Left colon (tissue), 2 donors: Measurements from ENCODE around the gene PRDM5. TPM values are rescaled to one million over a fixed set of nuclear protein-coding genes. Genes with fewer than 3 reads are reported as not detected.

ENCODE experiments used
- ATAC-seq: fragments of 200-7000 bp; cut with Tn5 transposase; one replicate; pipeline ENCODE4 v1.9.1; 2020; ENCODE audit warnings: mild to moderate bottlenecking, moderate library complexity
- DNase-seq, 2 donors: peaks; one replicate each; pipeline ENCODE4 v3.0.0-alpha.2; 2020
- intact Hi-C, 2 donors: fragments of 100-400 bp; cut with DNase I in 1 of 2; cut with micrococcal nuclease in 1 of 2; formaldehyde crosslinking; loops; one replicate each; pipeline versions ENCODE4 v1.11.2 to v1.14.0; 2022; cut with DNase I, micrococcal nuclease
- total RNA-seq, 2 donors: library from RNA; stranded (reverse); fragmentation: NEBNext Ultra II Directional; extraction: Animal tissue kit (Norgen Biotek cat#: 25700); gene quantifications; one replicate each; pipeline ENCODE4 v1.2.1, GENCODE V29; 2021
- donor health status: DM: no; HTN: no; CAD: no.
- donor health status: DM: yes; HTN: yes; CAD: no.

The PRDM5 gene
- total RNA-seq, 2 donors from 2014 or later, result 7.0 to 7.4 TPM

DNA sequence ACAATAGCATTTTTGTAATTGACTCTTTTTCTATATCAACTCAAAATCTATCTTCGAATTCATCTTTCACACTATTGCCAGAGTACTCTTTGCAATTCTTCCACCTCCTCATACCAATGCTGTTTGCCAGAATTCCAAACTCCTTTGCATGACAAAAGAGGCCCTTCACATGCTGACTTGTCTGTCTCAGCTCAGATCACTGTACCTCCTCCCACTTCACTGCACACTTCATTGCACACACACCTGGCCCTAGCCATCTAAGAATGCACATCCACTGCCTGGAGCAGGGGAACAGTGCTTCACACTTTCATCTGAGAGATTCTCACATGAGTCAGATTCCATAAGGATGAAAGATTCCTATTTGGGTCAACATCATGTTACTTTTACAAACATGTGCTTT lies 56.5 kb downstream of the PRDM5 start:
- DNase-seq (no peak), ATAC-seq (no peak)
- intact Hi-C loops, result no loop called here

DNA sequence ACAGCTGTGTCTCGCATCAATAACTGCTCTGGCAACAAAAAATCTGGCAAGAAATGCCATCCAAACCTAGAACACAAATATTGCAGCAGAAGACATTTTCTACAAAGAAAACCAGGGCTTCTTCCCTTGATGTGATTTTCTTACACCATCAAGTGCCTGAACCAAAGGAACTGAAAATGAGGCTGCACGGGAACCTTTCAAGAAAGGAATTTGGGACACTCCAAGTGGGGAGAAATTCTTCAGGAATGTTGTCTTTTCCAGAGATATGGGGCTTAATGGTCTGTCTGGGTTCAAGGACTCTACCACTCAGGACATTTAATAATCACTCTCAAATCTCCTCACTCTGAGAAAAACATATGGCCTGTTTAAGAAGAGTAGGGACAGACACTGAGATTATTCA lies 57.6 kb downstream of the PRDM5 start:
- DNase-seq, result no peak
- intact Hi-C loops, result no loop called here
- ATAC-seq, result no peak

DNA sequence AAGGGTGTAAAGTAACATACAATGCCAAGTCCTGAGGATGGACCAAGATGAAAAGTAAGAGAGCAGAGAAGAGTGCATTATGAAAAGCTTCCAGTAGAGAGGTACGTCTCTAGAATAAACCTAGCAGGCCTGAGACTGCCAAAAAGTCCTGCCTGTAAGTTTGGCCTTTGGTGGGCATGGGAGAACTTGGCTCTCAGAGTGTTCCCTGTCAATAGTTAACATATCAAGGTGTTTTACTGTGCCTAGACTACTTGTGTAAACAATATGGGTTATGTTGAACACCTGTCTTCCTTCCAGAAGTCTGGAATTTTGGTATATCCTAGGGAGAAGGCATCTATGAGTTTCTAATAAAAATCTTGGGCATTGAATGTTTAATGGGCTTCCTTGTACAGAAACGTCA lies 60.1 kb downstream of the PRDM5 start:
- no peak for DNase-seq
- peak; percentile 92 for ATAC-seq
- intact Hi-C loops, result no loop called here

DNA sequence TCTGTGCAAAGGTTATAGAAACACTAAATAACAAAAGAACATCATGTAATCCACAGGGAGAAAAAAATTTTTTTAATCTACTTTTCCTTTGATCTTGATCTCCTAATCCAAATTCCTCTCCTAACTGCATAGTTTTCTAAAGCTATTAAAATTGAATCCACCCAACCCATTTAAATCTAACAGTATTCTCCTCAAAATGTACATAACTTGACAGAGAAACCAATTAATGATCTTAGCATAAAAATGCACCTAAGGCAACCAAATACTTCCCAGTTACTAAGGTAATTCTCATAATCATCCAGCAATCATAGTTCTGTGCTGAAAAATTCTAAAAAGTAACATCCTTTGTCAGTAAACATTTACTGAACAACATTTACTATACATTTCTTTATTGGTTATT lies 60.7 kb downstream of the PRDM5 start:
- no peak for ATAC-seq
- intact Hi-C loops, result no loop called here
- no peak for DNase-seq

DNA sequence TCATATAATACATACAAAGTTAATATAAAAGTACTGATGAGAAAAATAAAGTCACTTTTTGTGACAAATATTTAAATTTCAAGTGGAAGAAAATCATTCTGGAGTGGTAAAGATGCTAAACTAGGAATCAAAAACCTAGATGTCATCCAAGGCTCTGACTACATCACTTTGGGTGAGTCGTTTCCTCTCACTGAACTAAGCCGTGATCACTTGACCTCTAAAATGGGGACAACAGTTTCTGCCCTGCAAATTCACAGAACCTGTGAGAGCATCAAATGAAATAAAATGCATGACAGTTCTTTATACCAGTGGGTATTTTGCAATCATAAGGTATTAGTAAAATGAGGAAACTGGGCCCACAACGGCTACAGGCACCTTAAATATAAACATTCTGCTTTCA lies 63.8 kb downstream of the PRDM5 start:
- intact Hi-C loops, result no loop called here
- DNase-seq (no peak), ATAC-seq (no peak)

DNA sequence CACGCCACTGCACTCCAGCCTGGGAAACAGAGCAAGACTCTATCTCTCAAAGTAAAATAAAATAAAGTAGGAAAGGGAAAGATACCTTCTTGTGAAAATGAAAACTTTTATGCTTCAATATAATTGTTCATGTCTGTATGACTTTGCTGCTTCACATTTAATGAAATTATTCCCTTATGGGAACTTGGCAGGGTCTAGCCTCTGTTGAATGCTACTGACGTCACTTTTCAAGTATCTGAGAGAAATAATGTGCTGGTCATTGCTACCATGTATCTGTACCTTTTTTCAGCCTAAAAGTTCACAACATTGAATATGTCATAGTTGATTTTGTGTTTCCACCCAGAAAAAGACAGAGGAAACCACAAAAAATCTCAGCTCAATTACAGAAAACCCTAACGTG lies 65.2 kb downstream of the PRDM5 start:
- DNase-seq (no peak), ATAC-seq (no peak)
- intact Hi-C loops, result no loop called here

DNA sequence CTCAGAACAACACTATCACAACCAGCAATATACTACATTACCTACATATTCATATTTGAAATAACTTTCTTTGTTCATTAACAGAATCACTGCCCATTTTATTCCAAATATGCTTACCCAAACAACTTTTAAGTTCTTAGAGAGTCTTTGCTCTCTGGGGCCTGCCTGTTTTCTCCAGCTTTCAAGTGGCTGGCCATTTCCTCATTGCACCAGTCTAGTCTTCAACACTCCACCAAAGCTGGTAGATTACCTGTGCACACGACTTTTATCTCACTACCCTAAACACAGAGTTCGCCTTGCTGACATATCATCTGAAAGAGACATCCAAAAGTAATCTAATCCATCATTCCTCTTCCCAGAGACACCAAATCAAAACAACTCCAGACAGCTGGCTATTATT lies 66.2 kb downstream of the PRDM5 start:
- DNase-seq (no peak), ATAC-seq (peak; percentile 78)
- intact Hi-C loops, result no loop called here

DNA sequence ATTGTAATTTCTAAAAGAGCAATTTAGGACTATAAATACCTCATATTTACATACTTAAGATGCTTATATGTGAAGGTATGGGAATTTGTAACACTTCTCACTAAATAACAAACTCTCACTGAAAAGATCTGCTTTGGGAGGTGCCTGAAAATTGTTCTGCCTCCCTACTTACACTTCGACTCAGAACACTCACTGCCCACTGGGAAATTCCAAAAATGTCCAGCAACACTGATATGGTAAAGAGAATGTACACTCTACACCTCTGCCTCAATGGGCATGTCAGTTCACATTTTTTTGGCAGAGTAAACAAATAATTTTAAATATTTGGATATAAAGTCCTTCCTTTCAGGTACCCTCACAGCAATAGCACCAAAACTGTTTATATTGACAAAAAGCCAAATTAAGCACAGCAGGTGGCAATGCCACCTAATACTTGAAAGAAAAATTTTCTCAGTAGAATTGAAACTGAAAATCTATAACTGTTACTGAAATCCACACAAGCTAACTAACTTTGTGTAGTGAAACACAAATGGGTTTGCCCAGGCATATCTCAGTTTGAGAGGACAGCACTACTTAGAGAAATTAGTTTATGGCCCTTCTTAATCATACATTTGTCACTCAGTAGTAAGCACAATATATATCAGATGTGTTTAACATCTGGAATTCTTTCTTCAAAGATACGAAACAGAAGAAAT lies 67.1 kb downstream of the PRDM5 start:
- ATAC-seq (no peak), DNase-seq (no peak)
- intact Hi-C loops, result no loop called here

DNA sequence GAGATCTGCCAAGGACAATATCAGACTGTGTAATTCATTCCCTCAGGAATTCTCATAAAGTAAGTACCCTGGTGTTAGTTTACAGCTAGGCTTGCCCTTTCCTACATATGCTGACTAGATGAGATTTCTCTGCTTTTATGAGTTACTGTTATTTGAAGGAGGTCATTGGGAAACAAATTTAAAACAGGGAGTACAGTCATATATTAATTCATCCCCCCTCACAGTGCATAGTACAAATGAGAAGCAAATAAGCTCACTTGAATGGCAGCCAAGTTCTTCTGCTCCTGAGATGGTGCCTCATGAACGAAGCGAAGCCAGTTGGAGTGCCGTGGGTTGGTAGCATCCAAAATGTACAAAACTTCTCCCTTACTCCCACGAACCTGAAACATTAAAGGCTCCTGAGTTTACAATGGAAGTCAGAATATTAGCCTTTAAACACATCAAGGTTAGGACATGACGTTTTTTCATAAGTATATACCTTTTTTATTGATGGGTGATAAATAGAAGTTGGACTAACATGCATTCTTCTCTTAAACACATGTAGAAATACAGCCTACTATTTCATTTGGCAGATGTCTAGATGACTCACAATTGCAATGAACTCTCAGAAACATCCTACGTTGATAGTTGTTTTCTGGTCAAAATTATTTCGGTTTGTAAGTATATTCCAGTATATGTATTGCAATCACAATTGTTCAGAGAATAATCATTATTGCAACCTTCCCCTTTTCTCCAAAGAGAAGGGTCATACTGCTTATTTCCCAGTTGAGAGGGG lies 69.2 kb downstream of the PRDM5 start:
- ATAC-seq (peak; percentile 74), DNase-seq (no peak)
- intact Hi-C loops, result no loop called here

DNA sequence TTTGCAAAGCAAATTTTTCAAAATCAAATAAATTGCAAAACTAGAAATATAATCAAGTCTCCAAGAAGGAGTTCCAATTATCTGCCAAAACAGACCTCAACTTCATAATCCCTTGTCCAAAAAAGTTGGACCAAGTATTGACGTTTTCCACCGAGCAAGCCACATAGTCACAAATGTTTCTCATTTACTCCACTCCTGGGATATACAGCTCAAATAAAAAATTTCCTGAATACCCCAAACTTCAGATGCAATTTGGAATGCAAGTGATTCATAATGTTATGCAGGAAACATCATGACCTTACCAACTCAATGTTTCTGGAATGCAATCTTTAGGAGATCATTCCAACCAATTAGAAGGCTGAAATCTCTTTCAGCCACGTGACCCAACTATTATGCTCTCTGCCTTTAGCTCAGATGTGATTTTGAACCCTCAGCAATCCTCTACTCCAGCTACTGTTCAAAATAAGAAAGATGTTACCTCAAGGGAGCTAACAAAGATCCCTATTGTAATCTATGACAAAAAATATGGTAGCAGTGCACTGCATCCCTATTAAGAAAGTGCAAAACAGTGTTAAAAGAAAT lies 72.4 kb downstream of the PRDM5 start:
- intact Hi-C loops, result no loop called here
- no peak for ATAC-seq
- DNase-seq, result no peak

DNA sequence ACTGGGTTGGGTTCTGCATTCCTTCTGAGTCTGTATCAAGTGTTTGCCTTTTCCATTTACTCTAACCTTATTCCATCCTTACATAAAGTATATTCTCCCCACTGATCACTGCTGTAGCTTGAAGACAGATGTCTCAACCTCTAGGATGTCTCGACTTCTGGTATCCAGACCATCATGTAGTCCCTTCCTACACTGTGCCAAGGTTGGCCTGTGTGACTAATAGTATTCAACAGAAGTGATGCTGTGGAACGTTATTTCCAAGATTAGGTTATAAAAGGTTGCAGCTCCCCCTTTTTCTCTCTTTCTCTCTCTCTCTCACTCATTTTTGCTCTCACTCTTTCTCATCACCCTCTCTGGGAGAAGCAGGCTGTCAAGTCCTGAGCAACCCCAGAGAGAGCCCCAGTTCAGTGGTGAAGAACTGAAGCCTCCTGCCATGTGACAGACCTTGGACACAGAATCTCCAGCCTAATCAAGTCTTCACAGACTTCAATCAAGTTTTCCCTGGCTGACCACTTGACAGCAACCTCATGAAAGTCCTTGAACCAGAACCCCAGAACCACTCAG lies 75.4 kb downstream of the PRDM5 start:
- DNase-seq (no peak), ATAC-seq (no peak)
- intact Hi-C loops, result no loop called here

DNA sequence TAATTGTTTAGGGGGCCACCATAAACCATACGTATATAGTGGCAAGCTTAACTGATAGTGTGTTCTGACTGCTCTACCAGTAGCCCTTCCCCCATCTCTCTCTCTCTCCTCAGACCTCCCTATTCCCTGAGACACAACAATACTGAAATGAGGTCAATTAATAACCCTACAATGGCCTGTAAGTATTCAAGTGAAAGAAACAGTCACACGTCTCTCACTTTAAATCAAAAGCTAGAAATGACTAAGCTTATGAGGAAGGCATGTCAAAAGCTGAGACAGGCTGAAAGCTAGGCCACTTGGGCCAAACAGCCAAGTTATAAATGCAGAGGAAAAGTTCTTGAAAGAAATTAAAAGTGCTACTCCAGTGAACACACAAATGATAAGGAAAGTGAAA lies 78.0 kb downstream of the PRDM5 start:
- DNase-seq, result no peak
- peak; percentile 11 for ATAC-seq
- intact Hi-C loops, result no loop called here

DNA sequence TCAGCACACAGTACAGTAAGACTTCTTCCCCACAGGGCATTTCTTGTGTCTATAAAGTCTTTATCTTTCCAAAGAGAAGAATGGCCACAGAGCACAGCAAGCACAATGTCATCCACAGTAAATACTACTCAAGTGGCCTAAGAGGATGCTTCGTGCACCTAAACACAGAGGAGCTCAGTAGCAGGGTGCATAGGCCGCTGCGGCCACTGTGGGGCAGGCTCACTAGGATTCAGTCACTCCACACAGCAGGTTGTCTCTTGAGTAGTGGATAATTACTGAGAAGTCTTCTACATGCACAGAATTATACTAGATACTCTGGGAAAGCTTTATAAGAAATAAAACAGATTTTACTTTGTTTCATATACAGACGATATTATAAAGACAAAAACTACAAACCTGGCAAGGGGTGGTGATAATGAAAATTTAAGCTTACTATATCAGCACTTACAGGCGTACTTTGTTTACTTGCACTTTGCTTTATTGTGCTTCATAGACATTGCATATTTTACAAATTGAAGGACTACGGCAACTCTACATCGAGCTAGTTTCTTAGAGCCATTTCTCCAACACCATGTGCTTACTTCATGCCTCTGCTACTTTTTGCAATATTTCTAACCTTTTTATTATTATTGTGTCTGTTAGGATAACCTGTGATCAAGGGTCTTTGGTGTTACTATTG lies 78.5 kb downstream of the PRDM5 start:
- intact Hi-C loops, result no loop called here
- peak; percentile 49 to 70 for DNase-seq
- peak; percentile 98 for ATAC-seq

DNA sequence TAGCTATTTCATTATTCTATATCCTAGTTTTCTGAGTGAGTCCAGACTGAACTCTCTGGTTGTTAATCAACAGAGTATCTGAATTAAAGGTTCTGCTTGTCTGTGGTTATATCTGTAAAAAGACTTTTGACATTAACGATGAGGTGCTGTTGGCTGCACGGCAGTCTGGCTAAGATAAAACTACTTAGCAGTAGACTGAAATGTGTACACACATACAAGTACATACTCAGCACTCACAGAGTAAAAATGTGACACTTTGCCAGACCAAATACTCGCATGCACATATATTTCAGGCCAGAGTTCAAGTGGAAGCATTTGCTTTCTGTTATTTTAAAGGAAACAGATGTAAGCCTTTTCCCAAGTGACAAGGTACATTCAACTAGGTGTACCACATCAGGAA lies 80.5 kb downstream of the PRDM5 start:
- DNase-seq (no peak), ATAC-seq (peak; percentile 49)
- intact Hi-C loops, result no loop called here

DNA sequence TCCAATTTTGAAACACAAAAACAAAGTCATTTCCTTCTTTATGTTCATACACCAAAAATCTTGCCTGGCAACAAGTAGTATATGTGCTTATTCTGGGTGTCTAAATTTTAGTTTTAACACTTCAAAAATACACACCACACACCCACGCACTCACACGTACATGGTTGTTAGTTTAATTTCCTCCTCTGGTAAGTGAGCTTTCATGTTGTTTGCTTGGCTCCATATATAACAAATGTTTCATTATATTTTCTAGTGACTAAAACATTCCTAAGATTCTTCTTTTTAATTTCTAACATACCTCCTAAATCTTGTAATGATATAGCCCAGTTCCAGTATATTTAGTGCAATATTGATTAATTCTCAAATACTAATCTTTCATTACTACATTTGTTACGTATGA lies 80.9 kb downstream of the PRDM5 start:
- DNase-seq, result no peak
- intact Hi-C loops, result no loop called here
- ATAC-seq, result no peak

DNA sequence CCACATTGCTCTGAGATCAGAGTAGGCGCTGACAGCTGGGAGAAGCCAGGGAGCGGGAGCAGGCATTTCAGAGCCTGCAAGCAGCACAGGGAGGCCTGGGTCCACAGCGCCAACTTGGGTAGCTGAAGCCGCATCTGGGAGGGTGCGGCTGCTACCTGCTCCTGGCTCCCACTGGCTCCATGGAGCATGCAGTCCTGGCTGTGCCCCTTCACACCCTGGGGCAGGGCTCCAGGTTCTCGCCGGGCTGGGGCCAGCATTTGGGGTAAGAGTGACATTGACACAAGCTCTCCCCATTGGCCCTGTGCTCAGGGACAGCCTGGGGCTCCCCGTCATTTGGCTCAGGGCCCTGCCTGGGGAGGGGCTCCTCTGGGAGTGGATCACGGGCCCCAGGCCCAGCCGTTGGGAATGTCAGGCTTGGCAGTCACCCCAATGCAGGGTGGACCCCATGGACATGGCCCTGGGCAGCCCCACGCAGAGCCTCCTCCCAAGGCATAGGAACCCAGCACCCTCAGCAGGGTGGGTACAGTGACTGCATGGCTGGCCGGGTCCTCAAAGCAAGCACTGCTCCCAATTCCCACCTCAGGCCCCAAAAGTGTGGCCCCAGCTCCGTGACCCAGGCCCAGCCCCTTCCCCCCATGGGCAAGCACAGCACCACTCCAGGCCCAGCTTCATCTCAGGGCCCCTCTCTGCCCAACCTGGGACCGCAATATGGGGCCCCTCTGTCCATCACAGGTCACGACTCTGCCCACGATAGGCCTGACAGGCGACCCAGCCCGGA lies 82.4 kb downstream of the PRDM5 start:
- intact Hi-C loops, result no loop called here
- ATAC-seq (no peak), DNase-seq (peak in 1 of 2 donors; percentile 21)

DNA sequence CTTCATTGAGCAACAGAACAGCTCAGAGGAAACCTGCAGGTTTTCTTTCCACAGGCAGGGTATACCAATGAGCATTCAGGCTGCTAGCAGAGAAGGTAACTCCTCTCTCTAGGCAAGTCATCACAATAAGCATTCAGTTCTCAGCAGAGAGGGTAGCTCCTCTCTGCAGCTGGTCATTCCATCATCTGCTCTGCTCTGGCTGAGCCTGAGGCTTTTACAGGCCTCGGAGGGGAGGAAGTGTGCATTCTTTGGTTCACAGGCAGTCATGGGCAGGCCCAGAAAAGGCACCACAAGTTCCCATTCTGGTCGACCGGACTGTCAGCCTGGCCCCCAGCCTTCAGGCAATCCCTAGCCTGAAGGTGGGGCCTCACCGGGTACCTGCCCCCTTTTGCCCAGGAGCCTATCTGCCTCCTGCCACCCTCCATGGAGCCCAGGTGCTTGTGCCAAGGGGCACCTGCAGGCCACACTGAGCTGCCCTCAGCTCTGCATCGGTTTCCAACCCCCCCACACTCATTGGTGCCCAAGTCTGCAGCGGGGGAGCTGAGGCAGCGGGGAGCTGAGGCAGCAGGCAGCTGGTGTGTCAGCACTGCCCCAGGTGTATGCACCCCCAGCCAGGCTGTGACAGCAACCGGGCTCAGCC lies 83.1 kb downstream of the PRDM5 start:
- intact Hi-C loops, result no loop called here
- ATAC-seq, result no peak

DNA sequence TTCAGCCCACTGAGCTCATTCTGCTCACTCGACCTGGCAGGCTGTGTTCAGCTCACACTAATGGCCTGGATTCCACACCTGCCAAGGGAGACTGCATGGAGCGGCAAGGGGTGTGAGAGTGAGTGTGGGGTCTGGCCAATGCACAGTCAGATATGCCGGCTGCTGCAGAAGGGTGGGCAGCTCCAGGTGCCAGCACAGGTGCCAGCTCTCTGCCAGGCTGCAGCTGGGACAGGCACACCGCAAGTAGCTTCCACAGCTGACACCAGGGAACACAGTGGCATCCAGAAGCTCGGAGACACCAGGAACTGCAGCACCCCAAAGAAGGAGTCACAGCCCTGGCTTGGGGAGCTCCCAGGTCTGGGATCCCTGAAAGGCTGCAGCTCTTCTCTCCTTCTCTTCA lies 83.7 kb downstream of the PRDM5 start:
- ATAC-seq, result no peak
- intact Hi-C loops, result no loop called here

More for the DNA sequence above, 83.1 kb downstream of the PRDM5 start:
- no peak for DNase-seq

More for the DNA sequence above, 83.7 kb downstream of the PRDM5 start:
- no peak for DNase-seq
